IMR-90 (cell line): ENCODE results near the gene FIS1. TPM values are rescaled to one million over a fixed set of nuclear protein-coding genes. Genes with fewer than 3 reads are reported as not detected.

ENCODE experiments used
- ATAC-seq: fragments of 200-7000 bp; cut with Tn5 transposase; 2 replicates; pipeline ENCODE4 v1.9.1; 2020; ENCODE audit warnings: low read depth, mild to moderate bottlenecking, moderate library complexity
- BruUV-seq: library from RNA; stranded (reverse); fragments of 400-500 nt; replicated peaks from 2 replicates; lab custom pipeline; 2021; lab: Mats Ljungman, UMichigan
- CTCF ChIA-PET: fragments of 300-600 bp; formaldehyde crosslinking; extraction: SDS; loops from one replicate; lab custom pipeline; 2021; ENCODE audit warnings: antibody characterized with exemption; lab: Yijun Ruan, JAX
- POLR2A ChIA-PET: fragments of 300-600 bp; sonication (Branson Sonifier 250); formaldehyde crosslinking; loops from one replicate; lab custom pipeline; 2022; ENCODE audit warnings: antibody characterized with exemption; ENCODE audit not compliant: unreplicated experiment; lab: Charles Lee
- DNase-seq: peaks from one replicate; pipeline ENCODE4 v3.0.0; 2013
- H2AFZ ChIP-seq: replicated peaks from 2 replicates; pipeline ENCODE3; 2013; ENCODE audit warnings: low read length, mild to moderate bottlenecking; ENCODE audit not compliant: poor library complexity
- H2AK5ac ChIP-seq: 2 replicates; pipeline ENCODE4 v1.6.1; 2013; ENCODE audit warnings: low read depth, low read length, inconsistent platforms
- H2AK9ac ChIP-seq: replicated peaks from 2 replicates; pipeline ENCODE3; 2013; ENCODE audit warnings: mild to moderate bottlenecking, low read depth, low read length, moderate library complexity; ENCODE audit not compliant: poor library complexity
- H2BK120ac ChIP-seq: 2 replicates; pipeline ENCODE4 v1.6.1; 2013; ENCODE audit warnings: low read depth, low read length, inconsistent platforms
- H2BK15ac ChIP-seq: 3 replicates; pipeline ENCODE4 v1.6.1; 2013; ENCODE audit warnings: low read depth, low read length, inconsistent platforms
- H2BK20ac ChIP-seq: 2 replicates; pipeline ENCODE4 v1.6.1; 2013; ENCODE audit warnings: low read depth, mild to moderate bottlenecking, inconsistent platforms, low read length, moderate library complexity
- H2BK5ac ChIP-seq: 2 replicates; pipeline ENCODE4 v1.6.1; 2013; ENCODE audit warnings: mild to moderate bottlenecking, low read depth, low read length, inconsistent platforms; ENCODE audit not compliant: poor library complexity, severe bottlenecking
- H3K14ac ChIP-seq: replicated peaks from 2 replicates; pipeline ENCODE4 v1.6.1; 2013; ENCODE audit warnings: low read depth, low read length, inconsistent platforms
- H3K18ac ChIP-seq: 2 replicates; pipeline ENCODE4 v1.6.1; 2013; ENCODE audit warnings: low read depth, low read length, control low read depth
- H3K23ac ChIP-seq: 2 replicates; pipeline ENCODE4 v1.6.1; 2013; ENCODE audit warnings: low read depth, low read length, inconsistent platforms
- H3K27ac ChIP-seq: 2 replicates; pipeline ENCODE4 v1.5.1; 2013; ENCODE audit warnings: mild to moderate bottlenecking, control low read depth, low read length; ENCODE audit not compliant: insufficient read depth
- H3K27me3 ChIP-seq: 2 replicates; pipeline ENCODE4 v1.6.1; 2013; ENCODE audit warnings: low read length; ENCODE audit not compliant: control insufficient read depth, insufficient read depth
- H3K36me3 ChIP-seq: 2 replicates; pipeline ENCODE4 v1.6.1; 2013; ENCODE audit warnings: low read length, mixed read lengths; ENCODE audit not compliant: control insufficient read depth, insufficient read depth
- H3K4ac ChIP-seq: 2 replicates; pipeline ENCODE4 v1.6.1; 2013; ENCODE audit warnings: low read depth, low read length, inconsistent platforms
- H3K4me1 ChIP-seq: 2 replicates; pipeline ENCODE4 v1.6.1; 2013; ENCODE audit warnings: low read length, mixed read lengths; ENCODE audit not compliant: control insufficient read depth, insufficient read depth
- H3K4me2 ChIP-seq: 2 replicates; pipeline ENCODE4 v1.6.1; 2013; ENCODE audit warnings: low read depth, mild to moderate bottlenecking, control low read depth, low read length, moderate library complexity
- H3K4me3 ChIP-seq: 2 replicates; pipeline ENCODE4 v1.5.1; 2013; ENCODE audit warnings: low read depth, mild to moderate bottlenecking, control low read depth, low read length, moderate library complexity; ENCODE audit not compliant: insufficient read depth
- H3K56ac ChIP-seq: 2 replicates; pipeline ENCODE4 v1.6.1; 2013; ENCODE audit warnings: low read length, inconsistent platforms; ENCODE audit not compliant: insufficient read depth; ENCODE audit errors: extremely low read depth
- H3K79me1 ChIP-seq, 2 experiments: 2 replicates each; pipeline ENCODE4 v1.6.1; 2013; ENCODE audit warnings: low read length in 2 of 2, inconsistent platforms in 1 of 2, low read depth in 1 of 2
- H3K9ac ChIP-seq: 2 replicates; pipeline ENCODE4 v1.6.1; 2013; ENCODE audit warnings: low read depth, low read length, control low read depth
- H3K9me1 ChIP-seq: 2 replicates; pipeline ENCODE4 v1.6.1; 2013; ENCODE audit warnings: low read length, inconsistent platforms; ENCODE audit not compliant: insufficient read depth
- H3K9me3 ChIP-seq: 2 replicates; pipeline ENCODE4 v1.6.1; 2013; ENCODE audit warnings: low read length; ENCODE audit not compliant: control insufficient read depth, insufficient read depth
- H4K20me1 ChIP-seq: 2 replicates; pipeline ENCODE4 v1.6.1; 2013; ENCODE audit warnings: low read length, inconsistent platforms; ENCODE audit not compliant: insufficient read depth
- H4K5ac ChIP-seq: 2 replicates; pipeline ENCODE4 v1.6.1; 2013; ENCODE audit warnings: mild to moderate bottlenecking, low read depth, low read length, control low read depth
- H4K8ac ChIP-seq, 2 experiments: 2 replicates each; pipeline ENCODE4 v1.6.1; 2013; ENCODE audit warnings: low read depth in 2 of 2, low read length in 2 of 2, control low read depth in 1 of 2, inconsistent platforms in 1 of 2
- H4K91ac ChIP-seq: 2 replicates; pipeline ENCODE4 v1.6.1; 2013; ENCODE audit warnings: low read depth, low read length, inconsistent platforms; ENCODE audit not compliant: insufficient read depth
- FOS ChIP-seq: fragments of 150-350 bp; IDR thresholded peaks from 2 replicates; pipeline ENCODE4 v1.6.1; 2016; ENCODE audit warnings: low read depth, low read length
- WGBS, 2 experiments: methylation state at CpG; one replicate each; pipeline versions ENCODE4 v1.1.5 to v1.1.7; 2013; ENCODE audit warnings: missing lambda C conversion rate in 2 of 2; ENCODE audit not compliant: insufficient read length in 1 of 2; ENCODE audit errors: extremely low coverage in 2 of 2; 5-methylcytosine and 5-hydroxymethylcytosine counted together
- dilution Hi-C: fragments of 300-500 bp; cut with HindIII; formaldehyde crosslinking; loops from one replicate; pipeline ENCODE4 v1.14.3; 2018; ENCODE audit warnings: low sequenced_read_pairs; ENCODE audit not compliant: unreplicated experiment
- in situ Hi-C: fragments of 300-500 bp; cut with MboI; formaldehyde crosslinking; loops from 3 replicates; pipeline ENCODE4 v1.14.3; 2019; ENCODE audit warnings: low sequenced_read_pairs, inconsistent platforms, mixed read lengths
- intact Hi-C: fragments of 100-400 bp; cut with micrococcal nuclease; formaldehyde crosslinking; loops from 2 replicates; pipeline ENCODE4 v1.10.0; 2022
- polyA plus RNA-seq, 3 experiments: library from polyadenylated mRNA; depleted of rRNA; stranded (reverse); fragments of >200 nt; gene quantifications; 2 replicates each; pipeline ENCODE4 v1.2.3, GENCODE V29; 2012; ENCODE audit warnings: low replicate concordance in 1 of 3
- total RNA-seq: library from RNA; depleted of rRNA; stranded (reverse); fragments of >200 nt; gene quantifications from 2 replicates; pipeline ENCODE4 v1.2.3, GENCODE V29; 2012

Gene FIS1
- total and polyA plus RNA-seq, 2 of the 4 experiments (the other 2 are of a cell fraction): 293 to 489 TPM

DNA sequence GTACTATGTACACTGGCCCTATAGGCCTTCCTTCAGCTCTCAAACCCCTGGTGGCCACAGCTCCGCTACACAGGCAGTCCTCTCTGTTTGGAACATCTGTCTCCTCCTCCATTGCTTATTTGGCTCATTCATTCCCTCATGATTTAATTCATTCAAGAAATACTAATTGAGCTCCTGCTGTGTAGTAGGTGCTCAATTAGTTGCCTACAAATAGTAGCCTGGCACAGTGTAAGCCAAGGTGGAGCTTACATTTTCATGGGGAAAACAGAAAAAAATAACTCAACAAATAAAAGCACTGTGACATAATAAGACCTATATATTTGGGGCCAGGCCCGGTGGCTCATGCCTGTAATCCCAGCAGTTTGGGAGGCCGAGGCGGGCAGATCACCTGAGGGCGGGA lies 3.4 kb upstream of the FIS1 start:
- no peak overlapping the region for H2AK5ac ChIP-seq
- H3K18ac ChIP-seq: no peak overlapping the region
- H3K9me3 ChIP-seq: no peaks in the 10 kb centered on the region
- peaks cover 18% of the 10 kb centered on the region for H4K20me1 ChIP-seq
- BruUV-seq: no TSS peak
- H2AFZ ChIP-seq: no peak overlapping the region
- H3K36me3 ChIP-seq: peaks cover 7% of the 10 kb centered on the region
- no peak overlapping the region for H3K23ac ChIP-seq
- in situ Hi-C loops (no loop called here), intact Hi-C loops (no loop called here), dilution Hi-C loops (no loop called here)
- ATAC-seq: no peak
- H3K79me1 ChIP-seq: peaks cover 28 to 56% of the 10 kb centered on the region in 2 experiments
- no peak overlapping the region for H3K9ac ChIP-seq
- no peak overlapping the region for H2BK20ac ChIP-seq
- no peak overlapping the region for H3K4ac ChIP-seq
- no peak overlapping the region for H3K14ac ChIP-seq
- no peak overlapping the region for H3K4me2 ChIP-seq
- H4K8ac ChIP-seq: no peak overlapping the region
- no peak overlapping the region for H3K56ac ChIP-seq
- H4K91ac ChIP-seq: no peak overlapping the region
- H3K27me3 ChIP-seq: peaks cover 2% of the 10 kb centered on the region; the same call in 1 of the 2 replicates
- no peak overlapping the region for H2BK5ac ChIP-seq
- no peak overlapping the region for H2AK9ac ChIP-seq
- no peak overlapping the region for H3K27ac ChIP-seq
- H3K4me3 ChIP-seq: no peak overlapping the region
- H3K9me1 ChIP-seq: peaks cover 3% of the 10 kb centered on the region; the same call in 1 of the 2 replicates
- CTCF ChIA-PET: no interaction called here
- no peak for DNase-seq
- POLR2A ChIA-PET: no interaction called here
- H2BK120ac ChIP-seq: no peak overlapping the region
- H4K5ac ChIP-seq: no peak overlapping the region
- H2BK15ac ChIP-seq: no peak overlapping the region
- no peak for TF ChIP-seq FOS
- 100% methylated on average over 1 of the region's 5 CpGs; no CpG with 5 or more reads in 1 of the 2 experiments for WGBS, 2 experiments
- H3K4me1 ChIP-seq: peaks cover 9% of the 10 kb centered on the region; the same call in 1 of the 2 replicates
